SK-N-SH (cell line): Measurements from ENCODE around the gene OTOP1. TPM values are rescaled to one million over a fixed set of nuclear protein-coding genes. Genes with fewer than 3 reads are reported as not detected.
"Not testable (repeated sequence)": the region's sequence is repeated elsewhere in the genome, so short reads cannot be mapped to it uniquely, and the experiment has no call there.

Experiments
- CTCF ChIA-PET: fragments of 300-600, 350-600 bp; formaldehyde crosslinking; extraction: SDS; loops from one replicate; lab custom pipeline; 2021; lab: Yijun Ruan, JAX
- POLR2A ChIA-PET: fragments of 350-600 bp; sonication (Branson Sonifier 250); formaldehyde crosslinking; extraction: SDS; loops from one replicate; lab custom pipeline; 2020; ENCODE audit warnings: antibody characterized with exemption, inconsistent platforms; lab: Yijun Ruan, JAX
- DNase-seq: peaks from one replicate; pipeline ENCODE4 v3.0.0; 2012
- H2AFZ ChIP-seq: fragments of 200-600 bp; sonication (generic); 2 replicates; pipeline ENCODE4 v1.8.1; 2016; ENCODE audit warnings: antibody characterized with exemption, mild to moderate bottlenecking, low read depth
- H3F3A ChIP-seq: fragments of 200-600 bp; sonication (generic); replicated peaks from 2 replicates; pipeline ENCODE3; 2016; ENCODE audit warnings: antibody characterized with exemption, mild to moderate bottlenecking; ENCODE audit not compliant: insufficient read depth
- H3K27ac ChIP-seq, 2 experiments: fragments of 200-500 bp in 1 of 2; fragments of 200-600 bp in 1 of 2; sonication (Bioruptor generic) in 1 of 2; sonication (generic), shearing (Covaris generic) in 1 of 2; 2 replicates each; pipeline versions ENCODE4 v1.5.1 to v1.6.1; 2014 to 2016; ENCODE audit warnings: low read depth in 2 of 2, inconsistent platforms in 1 of 2, low read length in 1 of 2, mild to moderate bottlenecking in 1 of 2, mixed read lengths in 1 of 2
- H3K27me3 ChIP-seq: fragments of 200-600 bp; sonication (generic), shearing (Covaris generic); 2 replicates; pipeline ENCODE4 v1.6.1; 2016; ENCODE audit warnings: mixed run types; ENCODE audit not compliant: insufficient read depth
- H3K36me3 ChIP-seq, 2 experiments: fragments of 200-500 bp in 1 of 2; fragments of 200-600 bp in 1 of 2; sonication (Bioruptor generic) in 1 of 2; sonication (generic) in 1 of 2; replicated peaks in 1 of 2; 2 replicates each; pipeline versions ENCODE3 to v1.5.1; 2014 to 2016; ENCODE audit warnings: low read length in 1 of 2, mild to moderate bottlenecking in 1 of 2; ENCODE audit not compliant: insufficient read depth in 2 of 2, control insufficient read depth in 1 of 2
- H3K4me1 ChIP-seq, 2 experiments: fragments of 200-500 bp in 1 of 2; fragments of 200-600 bp in 1 of 2; sonication (Bioruptor generic) in 1 of 2; sonication (generic), shearing (Covaris generic) in 1 of 2; 2 replicates each; pipeline versions ENCODE4 v1.5.1 to v1.6.1; 2014 to 2016; ENCODE audit warnings: low read depth in 1 of 2, low read length in 1 of 2, mixed run types in 1 of 2; ENCODE audit not compliant: insufficient read depth in 2 of 2, control insufficient read depth in 1 of 2
- H3K4me2 ChIP-seq: fragments of 200-600 bp; sonication (generic), shearing (Covaris generic); 2 replicates; pipeline ENCODE4 v1.6.1; 2017; ENCODE audit warnings: mixed run types
- H3K4me3 ChIP-seq, 2 experiments: fragments of 200-500 bp in 1 of 2; fragments of 200-600 bp in 1 of 2; sonication (Bioruptor generic) in 1 of 2; sonication (generic), shearing (Covaris generic) in 1 of 2; 2 replicates each; pipeline versions ENCODE4 v1.5.1 to v1.8.1; 2014 to 2016; ENCODE audit warnings: low read depth in 2 of 2, inconsistent platforms in 1 of 2, low read length in 1 of 2, mild to moderate bottlenecking in 1 of 2, mixed read lengths in 1 of 2, moderate library complexity in 1 of 2
- H3K79me2 ChIP-seq: fragments of 200-600 bp; sonication (generic); 2 replicates; pipeline ENCODE4 v1.8.1; 2017; ENCODE audit warnings: mild to moderate bottlenecking; ENCODE audit not compliant: insufficient read depth
- H3K9ac ChIP-seq: fragments of 200-600 bp; sonication (generic); 2 replicates; pipeline ENCODE4 v1.6.1; 2017; ENCODE audit warnings: mixed run types
- H3K9me2 ChIP-seq: fragments of 200-600 bp; sonication (generic); 2 replicates; pipeline ENCODE4 v1.6.1; 2017; ENCODE audit warnings: mixed run types
- H3K9me3 ChIP-seq: fragments of 200-600 bp; sonication (generic); 2 replicates; pipeline ENCODE4 v1.6.1; 2017; ENCODE audit warnings: mixed run types, mild to moderate bottlenecking, moderate library complexity
- H4K20me1 ChIP-seq: fragments of 200-600 bp; sonication (generic); 2 replicates; pipeline ENCODE4 v1.6.1; 2017; ENCODE audit warnings: mild to moderate bottlenecking, mixed run types; ENCODE audit not compliant: insufficient read depth
- CTCF ChIP-seq: fragments of 200-600 bp; sonication (generic); IDR thresholded peaks from 2 replicates; pipeline ENCODE4 v1.6.1; 2017; ENCODE audit warnings: antibody characterized with exemption, mild to moderate bottlenecking, moderate library complexity
- RAD21 ChIP-seq: IDR thresholded peaks from 2 replicates; pipeline ENCODE4 v1.6.1; 2012; ENCODE audit warnings: mild to moderate bottlenecking, low read length
- SMC3 ChIP-seq: IDR thresholded peaks from 2 replicates; pipeline ENCODE4 v1.6.1; 2012; ENCODE audit warnings: low read depth, low read length, improper control_type of control experiment
- WGBS: methylation state at CpG from one replicate; pipeline ENCODE4 v1.1.6; 2017; ENCODE audit warnings: low lambda C conversion rate; 5-methylcytosine and 5-hydroxymethylcytosine counted together
- polyA plus RNA-seq, 3 experiments: library from polyadenylated mRNA; depleted of rRNA; stranded (reverse); fragments of >200 nt; gene quantifications; 2 replicates each; pipeline ENCODE4 v1.2.3, GENCODE V29; 2012

Gene OTOP1
- polyA plus RNA-seq, 1 of the 3 experiments (the other 2 are of a cell fraction), result not detected

GRCh38 chr4:4145622-4146021 is 81.1 kb downstream of the OTOP1 start:
- H4K20me1 ChIP-seq, POLR2A ChIA-PET, H3K4me2 ChIP-seq, H3K4me1 ChIP-seq, H3K36me3 ChIP-seq, H3K4me3 ChIP-seq, H2AFZ ChIP-seq, H3K9me3 ChIP-seq, H3K79me2 ChIP-seq, H3K9ac ChIP-seq, H3F3A ChIP-seq, H3K27ac ChIP-seq, H3K9me2 ChIP-seq: not testable (repeated sequence)
- CTCF ChIA-PET, result interaction anchor here (0.6 kb wide), 1 partner anchor 18 kb away, joined by 3 read pairs; no protein-coding TSS in a partner anchor
- H3K27me3 ChIP-seq, result peaks cover 15% of the 10 kb centered on the region; the same call in 1 of the 2 replicates
- WGBS, result no CpG with 5 or more reads among the region's 8 CpGs
- TF ChIP-seq RAD21 (peak; percentile 41), CTCF (peak; percentile 44), SMC3 (peak; percentile 17; the same call in 1 of the 2 replicates)
- peak; percentile 20 for DNase-seq

GRCh38 chr4:4143376-4143775 is 83.4 kb downstream of the OTOP1 start:
- H3K4me3 ChIP-seq, result peak overlapping the region in 1 of 2 experiments; percentile 22; a peak in 1 of 4 replicates
- H3K36me3 ChIP-seq, H3K9me2 ChIP-seq, H3K27ac ChIP-seq, POLR2A ChIA-PET, H3F3A ChIP-seq, H2AFZ ChIP-seq, H3K4me2 ChIP-seq, H3K79me2 ChIP-seq, CTCF ChIA-PET, H3K4me1 ChIP-seq, H3K9me3 ChIP-seq, H3K9ac ChIP-seq, H3K27me3 ChIP-seq, H4K20me1 ChIP-seq: not testable (repeated sequence)
- DNase-seq, result peak; percentile 34
- 11% methylated on average over 25 of the region's 47 CpGs for WGBS

GRCh38 chr4:4142679-4143078 is 84.0 kb downstream of the OTOP1 start:
- H3K4me1 ChIP-seq, H3K27me3 ChIP-seq, H4K20me1 ChIP-seq, POLR2A ChIA-PET, H3K4me2 ChIP-seq, H2AFZ ChIP-seq, H3K27ac ChIP-seq, H3K9me3 ChIP-seq, H3K4me3 ChIP-seq, H3K36me3 ChIP-seq, H3F3A ChIP-seq, H3K9me2 ChIP-seq, H3K79me2 ChIP-seq, CTCF ChIA-PET, H3K9ac ChIP-seq: not testable (repeated sequence)
- 20% methylated on average over 8 of the region's 25 CpGs for WGBS
- DNase-seq, result peak; percentile 37

- CTCF ChIA-PET, H2AFZ ChIP-seq, H4K20me1 ChIP-seq, H3K9me2 ChIP-seq, H3K27ac ChIP-seq, H3K27me3 ChIP-seq, POLR2A ChIA-PET, H3K36me3 ChIP-seq, H3F3A ChIP-seq, H3K4me3 ChIP-seq, H3K9ac ChIP-seq, H3K9me3 ChIP-seq, H3K4me1 ChIP-seq, H3K4me2 ChIP-seq, DNase-seq, H3K79me2 ChIP-seq: not testable (repeated sequence)
- 10% methylated on average over 2 of the region's 11 CpGs for WGBS
These were observed 85.5 kb downstream of the OTOP1 start for GRCh38 chr4:4141186-4141585.

Other genes starting within 250 kb of the OTOP1 start
- gene TMEM128, start 21.3 kb upstream of the OTOP1 start, polyA plus RNA-seq (2012; rRNA removed), result 33.7 and 44.5 TPM in 2 replicates
- gene LYAR, start 63.2 kb upstream of the OTOP1 start, polyA plus RNA-seq (2012; rRNA removed), result 9.2 and 11.2 TPM in 2 replicates
- 3.1 and 3.7 TPM in 2 replicates for gene ZBTB49, start 63.3 kb upstream of the OTOP1 start, polyA plus RNA-seq (2012; rRNA removed)
- gene NSG1, start 160.2 kb upstream of the OTOP1 start, polyA plus RNA-seq (2012; rRNA removed), result 10.4 and 11.4 TPM in 2 replicates